ENCODE data around the gene ZCCHC17. TPM values are rescaled to one million over a fixed set of nuclear protein-coding genes. Genes with fewer than 3 reads are reported as not detected.

Gene ZCCHC17
- total RNA-seq, 1 donor from 2014 or later: 64.5 TPM

DNA sequence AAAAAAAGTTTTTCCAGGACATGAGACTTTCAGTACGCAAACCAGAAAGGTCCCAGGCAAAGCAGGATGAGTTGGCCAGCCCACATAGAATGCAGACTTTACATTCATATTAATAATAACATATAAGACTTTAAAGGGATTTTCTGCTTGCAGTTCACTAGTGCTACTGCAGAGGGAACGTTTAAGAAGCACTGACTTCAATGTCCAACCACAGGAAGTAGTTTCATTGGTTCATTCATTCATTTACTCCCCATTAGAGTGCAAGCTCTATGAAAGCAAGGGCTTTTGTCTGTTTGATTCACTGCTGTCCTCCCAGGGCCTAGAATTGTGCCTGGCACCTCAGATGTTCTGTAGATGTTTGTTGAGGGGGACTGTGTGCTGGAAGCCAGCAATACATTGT lies 104.4 kb downstream of the ZCCHC17 start:
- Mint-ChIP-seq H3K4me3 (ENCODE audit: unreplicated experiment) (no peak overlapping the region), H3K9me3 (ENCODE audit: unreplicated experiment) (peaks cover 2% of the 10 kb centered on the region), H3K27me3 (ENCODE audit: unreplicated experiment) (peaks cover 3% of the 10 kb centered on the region), H3K36me3 (ENCODE audit: unreplicated experiment) (peaks cover 4% of the 10 kb centered on the region), H3K4me1 (ENCODE audit: low read depth, unreplicated experiment) (peaks cover 5% of the 10 kb centered on the region), H3K27ac (ENCODE audit: unreplicated experiment) (no peak overlapping the region)
- TF ChIP-seq, protein P1, sequence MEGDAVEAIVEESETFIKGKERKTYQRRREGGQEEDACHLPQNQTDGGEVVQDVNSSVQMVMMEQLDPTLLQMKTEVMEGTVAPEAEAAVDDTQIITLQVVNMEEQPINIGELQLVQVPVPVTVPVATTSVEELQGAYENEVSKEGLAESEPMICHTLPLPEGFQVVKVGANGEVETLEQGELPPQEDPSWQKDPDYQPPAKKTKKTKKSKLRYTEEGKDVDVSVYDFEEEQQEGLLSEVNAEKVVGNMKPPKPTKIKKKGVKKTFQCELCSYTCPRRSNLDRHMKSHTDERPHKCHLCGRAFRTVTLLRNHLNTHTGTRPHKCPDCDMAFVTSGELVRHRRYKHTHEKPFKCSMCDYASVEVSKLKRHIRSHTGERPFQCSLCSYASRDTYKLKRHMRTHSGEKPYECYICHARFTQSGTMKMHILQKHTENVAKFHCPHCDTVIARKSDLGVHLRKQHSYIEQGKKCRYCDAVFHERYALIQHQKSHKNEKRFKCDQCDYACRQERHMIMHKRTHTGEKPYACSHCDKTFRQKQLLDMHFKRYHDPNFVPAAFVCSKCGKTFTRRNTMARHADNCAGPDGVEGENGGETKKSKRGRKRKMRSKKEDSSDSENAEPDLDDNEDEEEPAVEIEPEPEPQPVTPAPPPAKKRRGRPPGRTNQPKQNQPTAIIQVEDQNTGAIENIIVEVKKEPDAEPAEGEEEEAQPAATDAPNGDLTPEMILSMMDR (IDR thresholded peaks at IDR 0.05; ENCODE audit: partially characterized antibody, unreplicated experiment): no peak
- no peak for DNase-seq

DNA sequence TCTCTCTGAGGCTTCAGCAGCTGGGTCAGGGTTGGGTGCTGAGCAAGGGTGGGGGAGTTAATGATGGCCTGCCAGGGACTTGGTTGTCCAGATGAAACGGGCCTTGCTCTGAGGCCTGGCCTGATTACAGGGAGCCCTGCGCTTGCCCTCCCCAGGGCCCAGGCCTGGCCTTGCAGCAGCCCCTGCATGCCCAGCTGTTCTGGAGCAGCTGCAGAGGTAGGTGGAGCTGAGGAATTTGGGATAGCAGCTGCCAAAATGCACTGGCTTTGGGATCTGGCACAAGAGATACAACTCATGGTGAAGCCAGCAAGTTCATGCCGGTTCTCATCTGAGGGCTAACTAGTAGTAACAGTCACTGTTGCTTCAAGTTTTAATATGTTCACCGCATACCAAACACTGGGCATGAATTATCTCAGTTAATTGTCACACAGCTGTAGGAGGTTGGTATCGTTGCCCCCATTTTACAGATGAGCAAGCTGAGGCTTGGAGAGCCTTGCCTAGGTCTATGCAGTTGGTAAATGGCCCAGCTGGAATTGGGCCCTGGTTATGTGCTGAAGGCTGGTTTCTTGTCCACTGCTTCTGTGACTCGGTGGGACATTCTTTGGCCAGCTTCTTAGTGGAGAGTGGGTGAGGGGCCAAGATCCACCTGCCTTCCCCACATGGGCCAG lies 108.9 kb downstream of the ZCCHC17 start:
- peaks cover 6% of the 10 kb centered on the region for H3K27me3 Mint-ChIP-seq (ENCODE audit: unreplicated experiment)
- no peak overlapping the region for H3K4me3 Mint-ChIP-seq (ENCODE audit: unreplicated experiment)
- H3K36me3 Mint-ChIP-seq (ENCODE audit: unreplicated experiment): peaks cover 4% of the 10 kb centered on the region
- TF ChIP-seq, protein P1 (IDR thresholded peaks at IDR 0.05; ENCODE audit: partially characterized antibody, unreplicated experiment): no peak
- no peak overlapping the region for H3K27ac Mint-ChIP-seq (ENCODE audit: unreplicated experiment)
- H3K9me3 Mint-ChIP-seq (ENCODE audit: unreplicated experiment): no peaks in the 10 kb centered on the region
- peaks cover 11% of the 10 kb centered on the region for H3K4me1 Mint-ChIP-seq (ENCODE audit: low read depth, unreplicated experiment)
- DNase-seq: no peak

DNA sequence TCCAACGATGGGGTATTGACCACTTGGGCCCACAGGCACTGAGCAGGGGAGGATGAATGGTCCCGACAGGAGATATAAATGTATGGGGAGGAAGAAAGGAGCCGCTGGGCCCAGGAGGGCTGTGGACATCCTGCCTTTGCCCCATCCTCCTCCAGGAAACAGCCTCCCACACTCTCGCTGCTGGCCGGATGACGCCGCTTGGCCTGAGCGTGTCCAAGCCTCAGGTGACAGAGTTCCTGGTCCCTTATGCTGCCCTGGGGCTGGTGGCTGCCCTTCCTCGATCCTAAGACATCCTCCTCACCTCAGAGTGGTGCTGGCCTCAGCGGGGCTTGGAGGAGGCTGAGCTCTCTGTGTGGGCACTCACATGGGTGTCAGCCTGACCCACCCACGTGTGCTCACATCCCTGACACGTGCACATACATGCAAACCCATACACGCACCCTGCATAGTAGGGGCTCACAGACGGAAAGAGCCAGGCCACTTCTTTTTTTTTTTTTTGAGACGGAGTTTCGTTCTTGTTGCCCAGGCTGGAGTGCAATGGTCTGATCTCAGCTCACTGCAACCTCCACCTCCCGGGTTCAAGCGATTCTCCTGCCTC lies 110.3 kb downstream of the ZCCHC17 start:
- Mint-ChIP-seq H3K4me1 (ENCODE audit: low read depth, unreplicated experiment) (peaks cover 15% of the 10 kb centered on the region), H3K27me3 (ENCODE audit: unreplicated experiment) (peaks cover 14% of the 10 kb centered on the region), H3K4me3 (ENCODE audit: unreplicated experiment) (no peak overlapping the region), H3K36me3 (ENCODE audit: unreplicated experiment) (peaks cover 4% of the 10 kb centered on the region), H3K27ac (ENCODE audit: unreplicated experiment) (no peak overlapping the region), H3K9me3 (ENCODE audit: unreplicated experiment) (peaks cover 6% of the 10 kb centered on the region)
- no peak for DNase-seq
- TF ChIP-seq, protein P1 (IDR thresholded peaks at IDR 0.05; ENCODE audit: partially characterized antibody, unreplicated experiment): no peak

DNA sequence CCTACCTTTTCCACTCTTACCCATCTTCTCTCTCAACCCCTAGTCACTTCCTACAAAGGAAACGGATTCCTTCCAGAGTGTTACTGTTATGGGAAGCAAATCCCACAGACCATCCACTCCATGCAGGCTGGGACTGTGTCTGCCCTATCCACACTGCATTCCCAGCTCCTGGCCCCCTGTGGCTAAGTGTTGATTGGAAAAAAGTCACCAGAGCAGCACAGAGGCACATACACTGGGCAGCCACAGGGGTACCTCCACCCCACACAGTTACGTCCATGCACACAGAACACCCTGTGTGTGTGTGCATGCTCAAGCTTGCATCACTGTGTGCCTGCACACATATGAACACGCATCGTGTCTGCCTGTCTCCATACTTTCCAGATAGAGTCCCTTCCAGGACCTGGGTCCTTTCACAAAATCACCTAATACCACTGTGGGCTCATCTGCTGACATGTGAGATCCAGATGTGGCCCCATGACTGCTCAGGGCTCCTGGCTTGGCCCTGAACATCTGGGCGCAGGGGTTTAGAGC lies 112.0 kb downstream of the ZCCHC17 start:
- peaks cover 16% of the 10 kb centered on the region for H3K9me3 Mint-ChIP-seq (ENCODE audit: unreplicated experiment)
- TF ChIP-seq, protein P1 (IDR thresholded peaks at IDR 0.05; ENCODE audit: partially characterized antibody, unreplicated experiment): no peak
- H3K4me1 Mint-ChIP-seq (ENCODE audit: low read depth, unreplicated experiment): peaks cover 20% of the 10 kb centered on the region
- H3K27me3 Mint-ChIP-seq (ENCODE audit: unreplicated experiment): peaks cover 18% of the 10 kb centered on the region
- no peak for DNase-seq
- H3K36me3 Mint-ChIP-seq (ENCODE audit: unreplicated experiment): peaks cover 4% of the 10 kb centered on the region
- H3K27ac Mint-ChIP-seq (ENCODE audit: unreplicated experiment): peak overlapping the region; percentile 14
- H3K4me3 Mint-ChIP-seq (ENCODE audit: unreplicated experiment): no peak overlapping the region

Measured in glutamatergic neuron (in vitro differentiated cells).